ENCODE data around the gene GNG7.

Gene GNG7

DNA sequence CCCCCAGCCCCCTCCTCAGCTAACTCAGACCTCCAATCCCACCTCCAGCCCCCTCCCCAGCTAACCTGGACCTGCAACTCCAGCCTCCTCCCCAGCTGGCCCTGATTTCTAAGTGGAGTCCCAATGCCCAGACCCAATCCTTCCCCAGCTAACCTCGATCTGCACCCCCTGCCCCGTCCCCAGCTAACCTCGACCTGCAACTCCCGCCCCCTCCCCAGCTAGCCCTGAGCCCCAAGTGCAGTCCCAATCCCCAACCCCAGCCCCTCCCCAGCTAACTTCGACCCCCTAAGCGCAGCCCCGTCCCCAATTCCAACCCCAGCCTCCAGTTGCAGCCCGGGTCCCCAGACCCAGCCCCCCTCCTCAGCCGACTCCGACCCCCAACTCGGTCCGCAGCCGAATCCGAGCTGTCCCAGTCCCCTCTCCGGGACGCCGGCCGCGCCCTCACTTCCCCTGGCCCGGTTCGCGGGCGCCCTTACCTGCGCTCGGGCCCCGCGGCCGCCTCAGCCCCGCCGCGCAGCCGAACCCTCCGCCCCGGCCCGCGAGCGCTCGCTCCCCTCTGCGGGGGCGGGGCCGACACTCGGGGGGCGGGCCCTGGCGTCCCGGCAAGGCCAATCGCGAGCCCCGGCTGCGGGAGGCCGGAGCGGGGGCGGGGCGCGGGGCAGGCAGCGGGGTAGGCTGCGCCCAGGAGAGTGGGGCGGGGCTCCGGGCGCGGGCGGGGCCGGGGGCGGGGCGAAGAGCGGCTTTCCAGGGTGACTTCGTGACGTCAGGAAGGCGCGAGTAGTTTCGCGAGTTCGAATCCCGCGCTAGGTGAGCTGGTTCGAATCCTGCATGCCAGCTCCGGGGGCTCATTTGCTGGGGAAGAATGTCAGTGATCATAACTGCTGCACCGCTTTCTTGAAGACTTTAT lies at the start of gene GNG7:
Gene GNG7, minus strand, starts transcription at position 525 of the 907 bp plus-strand sequence. CDS start 182,006 bp downstream, outside the sequence.
- DNase-seq, result peak; percentile 77

DNA sequence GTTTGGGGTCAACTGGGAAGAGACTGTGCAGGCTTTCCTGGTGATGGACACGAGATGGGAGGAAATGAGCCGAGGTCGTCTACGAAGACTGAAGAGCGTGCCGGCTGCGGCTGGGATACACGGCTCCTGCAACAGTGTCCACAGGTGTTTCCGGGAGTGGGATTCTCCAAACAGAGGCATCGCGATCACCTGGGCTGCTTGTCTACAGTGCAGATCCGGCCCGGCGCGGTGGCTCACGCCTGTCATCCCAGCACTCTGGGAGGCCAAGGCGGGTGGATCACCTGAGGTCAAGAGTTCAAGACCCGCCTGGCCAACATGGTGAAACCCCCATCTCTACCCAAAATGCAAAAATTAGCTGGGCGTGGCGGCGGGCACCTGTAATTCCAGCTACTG lies 48.9 kb upstream of the GNG7 start:
- DNase-seq, result no peak

DNA sequence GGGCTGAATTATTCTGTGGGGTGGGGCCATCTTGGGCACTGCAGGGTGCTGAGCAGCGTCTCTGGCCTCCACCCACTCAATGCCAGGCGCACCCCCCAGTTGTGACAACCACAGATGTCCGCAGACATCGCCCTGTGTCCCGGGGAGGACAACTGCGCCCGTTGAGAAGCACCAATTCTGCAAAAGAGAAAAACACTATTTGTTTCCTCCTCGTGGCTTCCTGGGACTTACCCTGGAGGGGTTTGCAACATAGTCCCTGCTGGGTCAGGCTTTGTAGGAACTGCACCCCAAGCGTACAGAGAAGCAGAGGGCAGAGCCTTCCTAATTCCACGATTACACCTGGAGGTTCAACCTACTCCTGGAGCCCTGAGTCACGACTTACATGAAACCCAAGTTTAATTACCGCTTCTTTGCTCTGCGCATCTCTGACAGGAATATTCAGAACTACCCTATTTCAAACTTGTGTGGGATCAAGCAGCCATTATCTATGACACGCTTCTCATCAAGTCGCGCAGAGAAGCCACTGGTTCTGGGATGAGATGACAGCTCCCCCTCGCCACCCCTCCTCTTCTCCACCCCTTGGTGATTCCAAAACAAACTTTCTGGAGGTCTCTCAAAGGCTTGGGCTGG lies 48.4 kb upstream of the GNG7 start:
- no peak for DNase-seq

DNA sequence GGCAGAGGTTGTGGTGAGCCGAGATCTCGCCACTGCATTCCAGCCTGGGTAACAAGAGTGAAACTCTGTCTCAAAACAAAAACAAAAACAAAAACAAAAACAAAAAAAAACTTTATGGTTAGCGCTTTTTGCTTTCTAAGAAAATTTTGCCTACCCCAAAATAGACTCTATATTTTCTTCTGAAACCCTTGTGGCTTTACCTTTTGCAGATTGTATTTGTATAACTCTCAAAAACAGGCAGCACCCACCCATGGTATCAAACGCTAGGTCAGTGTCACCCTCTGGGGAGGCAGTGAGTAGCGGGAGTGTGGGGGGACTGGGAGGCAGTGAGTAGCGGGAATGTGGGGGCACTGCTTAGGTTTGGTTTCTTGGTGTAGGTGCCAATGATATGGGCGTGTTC lies 44.9 kb upstream of the GNG7 start:
- no peak for DNase-seq

DNA sequence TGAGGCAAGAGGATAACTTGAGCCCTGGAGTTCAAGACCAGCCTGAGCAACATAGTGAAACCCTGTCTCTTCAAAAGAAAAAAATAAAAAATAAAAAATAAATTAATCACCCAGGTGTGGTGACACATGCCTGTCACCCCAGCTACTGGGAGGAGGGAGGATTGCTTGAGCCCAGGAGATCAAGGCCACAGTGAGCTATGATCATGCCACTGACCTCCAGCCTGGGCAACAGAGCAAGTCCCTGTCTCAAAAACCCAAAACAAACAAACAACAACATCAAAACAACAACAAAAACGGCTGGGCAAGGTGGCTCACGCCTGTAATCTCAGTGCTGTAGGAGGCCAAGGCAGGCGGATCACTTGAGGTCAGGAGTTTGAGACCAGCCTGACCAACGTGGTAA lies 41.6 kb upstream of the GNG7 start:
- DNase-seq, result no peak

DNA sequence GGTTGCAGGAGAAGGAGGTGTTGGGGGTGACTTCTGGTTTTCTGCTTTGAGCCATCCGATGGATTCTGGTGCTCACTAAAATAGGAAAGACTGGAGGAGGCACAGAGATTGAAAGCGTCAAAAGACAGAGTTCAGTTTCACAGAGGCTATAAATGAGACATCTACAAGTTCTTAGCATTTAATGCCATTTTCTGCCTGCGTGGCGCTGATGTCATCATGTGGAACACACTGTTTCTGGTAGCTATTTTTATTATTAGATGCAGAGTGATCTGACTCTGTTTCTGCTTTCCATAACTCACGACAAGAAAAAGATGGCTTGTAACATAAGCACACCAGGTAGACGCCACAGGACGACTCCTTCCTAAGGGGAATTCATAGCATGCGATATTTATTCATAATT lies 40.6 kb upstream of the GNG7 start:
- no peak for DNase-seq

DNA sequence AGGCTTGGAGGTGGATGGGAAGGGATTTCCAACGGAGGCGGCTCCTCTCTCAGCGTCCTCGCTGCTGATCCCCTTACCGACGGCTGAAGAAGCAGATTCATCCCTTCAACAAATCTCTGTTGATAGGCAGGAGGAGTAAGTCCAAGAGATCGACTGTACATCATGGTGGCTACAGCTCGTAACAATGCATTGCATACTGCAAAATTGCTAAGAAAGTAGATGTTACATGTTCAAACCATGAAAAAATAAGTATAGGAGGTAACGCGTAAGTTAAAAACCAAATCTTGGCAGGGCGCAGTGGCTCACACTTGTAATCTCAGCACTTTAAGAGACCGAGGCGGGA lies 37.8 kb upstream of the GNG7 start:
- DNase-seq, result no peak

DNA sequence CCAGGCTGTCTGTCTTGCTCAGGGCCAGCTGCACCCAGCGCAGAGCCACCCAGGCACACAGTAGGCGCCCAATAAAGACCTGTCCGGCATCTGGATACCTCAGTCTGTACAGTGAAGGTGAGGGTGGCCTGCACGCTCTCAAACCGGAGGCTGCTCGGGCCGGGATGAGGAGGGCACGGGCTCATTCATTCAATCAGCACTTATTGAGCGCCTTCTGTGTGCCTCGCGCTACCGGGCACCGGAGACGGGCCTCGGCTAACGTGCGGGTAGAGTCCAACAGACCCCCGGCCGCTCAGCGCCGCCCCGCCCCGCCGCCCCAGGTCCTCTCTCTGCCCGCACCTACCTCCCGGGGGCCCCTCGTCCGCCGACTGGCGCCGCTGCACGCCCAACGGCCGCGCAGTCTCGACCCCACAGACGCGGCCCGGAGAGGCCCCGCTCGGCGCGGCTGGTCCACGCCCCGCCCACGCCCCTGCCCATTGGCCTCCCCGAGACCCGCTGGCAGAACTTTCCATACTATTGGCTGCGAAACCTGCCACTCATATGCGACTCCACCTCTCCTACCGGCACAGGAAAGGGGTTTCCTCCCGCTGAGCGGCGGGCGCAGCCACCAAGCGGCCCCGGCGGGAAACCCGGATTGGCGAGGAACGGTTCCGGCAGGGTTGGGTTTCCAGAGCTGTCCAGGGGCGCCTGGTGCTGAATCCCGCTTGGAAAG lies 37.3 kb upstream of the GNG7 start, which contains the start of gene SLC39A3:
Gene SLC39A3, minus strand, starts transcription at position 416 of the 712 bp plus-strand sequence. CDS start 2,760 bp downstream, outside the sequence.
- peak; percentile 92 for DNase-seq

DNA sequence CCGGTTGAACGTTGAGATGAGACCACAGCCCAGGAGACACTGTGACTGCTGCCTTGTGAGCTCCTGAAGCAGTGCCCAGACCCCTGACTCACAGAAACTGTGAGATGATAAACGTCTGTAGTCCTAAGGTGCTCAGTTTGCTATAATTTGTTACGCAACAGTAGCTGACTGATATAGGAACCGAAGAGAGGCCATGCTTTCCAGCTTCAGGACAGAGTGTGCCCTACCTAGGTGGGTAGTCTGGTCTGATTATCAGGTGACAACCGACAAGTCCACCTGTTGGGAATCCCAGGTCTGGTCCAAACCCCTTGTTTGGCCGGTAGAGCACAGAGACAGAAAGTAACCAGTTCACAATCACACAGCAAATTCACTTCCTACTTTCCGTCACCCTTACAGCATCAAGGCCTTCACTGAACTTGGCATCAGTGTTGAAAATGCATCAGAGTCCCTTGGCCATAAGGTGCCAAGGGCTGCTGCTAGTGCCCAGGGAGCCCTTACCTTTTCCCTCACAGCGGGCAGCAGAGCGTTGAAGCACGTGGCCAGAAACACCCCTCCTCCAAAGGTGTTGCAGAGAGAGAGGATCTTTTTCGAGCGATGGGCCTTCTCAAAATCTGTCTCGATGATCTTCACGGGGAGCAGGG lies 34.2 kb upstream of the GNG7 start:
- DNase-seq, result no peak

DNA sequence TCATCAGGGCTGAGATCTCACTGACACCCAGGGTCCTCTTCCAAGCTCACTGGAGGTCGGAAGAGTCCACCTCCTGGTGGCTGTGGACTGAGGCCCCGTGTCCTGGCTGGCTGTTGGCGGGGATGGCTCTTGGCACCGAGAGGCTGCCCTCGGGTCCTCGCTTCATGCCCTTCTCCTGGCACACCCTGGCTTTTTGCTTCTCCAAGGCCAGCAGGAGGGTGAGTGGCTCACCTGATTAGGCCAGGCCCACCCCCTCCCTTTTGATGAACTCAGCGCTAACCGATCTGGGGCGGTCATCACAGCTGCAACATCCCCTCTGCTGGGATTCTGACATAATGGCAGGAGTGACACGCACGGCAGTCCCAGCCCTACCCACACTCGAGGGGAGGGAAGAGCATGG lies 32.9 kb upstream of the GNG7 start:
- no peak for DNase-seq

DNA sequence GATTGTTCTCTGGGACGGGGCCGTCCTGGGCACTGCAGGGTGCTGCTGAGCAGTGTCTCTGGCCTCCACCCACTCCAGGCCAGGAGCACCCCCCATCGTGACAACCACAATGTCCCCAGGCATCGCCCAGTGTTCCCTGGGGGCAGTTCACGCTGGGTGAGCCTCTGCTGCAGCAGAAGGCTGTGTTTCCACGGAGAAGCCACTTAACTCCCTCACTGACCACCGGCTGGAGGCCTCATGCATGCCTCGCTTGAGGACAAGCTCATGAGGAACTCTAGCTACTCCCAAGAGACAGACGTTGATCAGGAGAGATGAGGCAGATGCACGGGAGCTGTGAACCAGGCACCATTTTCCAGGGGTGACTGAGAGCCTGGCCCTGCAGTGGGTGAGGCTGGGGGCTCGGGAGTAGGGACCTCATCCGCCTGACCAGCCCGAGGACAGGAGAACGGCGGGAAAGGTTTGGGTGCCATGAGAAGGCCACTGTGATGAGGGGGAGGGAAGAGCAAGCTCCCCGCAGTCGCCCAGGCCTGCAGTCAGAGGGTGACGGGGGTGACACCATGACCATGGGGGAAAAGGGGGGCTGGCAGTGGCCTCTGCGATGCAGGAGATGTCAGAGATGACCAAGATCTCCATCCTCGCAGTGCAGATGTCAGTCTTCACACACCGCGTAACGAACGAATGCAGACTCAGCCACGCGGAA lies 32.2 kb upstream of the GNG7 start:
- no peak for DNase-seq

DNA sequence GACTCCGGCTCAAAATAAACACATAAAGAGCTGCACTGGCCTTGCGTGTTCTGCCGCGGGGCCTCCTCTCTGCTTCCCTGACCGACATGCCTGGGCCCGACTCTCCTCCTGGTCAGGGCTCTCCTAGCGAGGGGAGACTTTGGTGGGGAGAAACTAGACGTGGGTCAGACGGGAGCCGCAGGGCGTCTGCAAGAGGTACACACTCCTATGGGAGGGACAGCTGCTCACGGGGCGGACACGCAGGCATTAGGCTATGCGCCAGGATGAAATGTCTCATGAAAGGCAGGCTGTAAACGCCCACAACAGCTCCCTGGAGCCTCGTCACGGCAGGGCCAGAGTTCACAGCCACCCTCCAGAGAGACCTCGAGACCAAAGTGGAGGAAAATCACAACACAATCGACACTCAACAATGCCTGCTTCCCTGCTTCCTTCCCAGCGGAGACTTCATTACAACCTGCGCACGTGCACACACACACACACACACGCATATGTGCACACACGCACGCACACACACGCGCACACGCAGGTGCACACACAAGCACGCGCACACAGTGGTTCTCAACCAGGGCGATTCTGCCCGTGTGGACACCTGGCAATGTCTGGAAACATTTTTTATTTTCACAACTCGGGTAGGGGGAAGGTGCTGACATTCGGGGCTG lies 31.6 kb upstream of the GNG7 start:
- no peak for DNase-seq

DNA sequence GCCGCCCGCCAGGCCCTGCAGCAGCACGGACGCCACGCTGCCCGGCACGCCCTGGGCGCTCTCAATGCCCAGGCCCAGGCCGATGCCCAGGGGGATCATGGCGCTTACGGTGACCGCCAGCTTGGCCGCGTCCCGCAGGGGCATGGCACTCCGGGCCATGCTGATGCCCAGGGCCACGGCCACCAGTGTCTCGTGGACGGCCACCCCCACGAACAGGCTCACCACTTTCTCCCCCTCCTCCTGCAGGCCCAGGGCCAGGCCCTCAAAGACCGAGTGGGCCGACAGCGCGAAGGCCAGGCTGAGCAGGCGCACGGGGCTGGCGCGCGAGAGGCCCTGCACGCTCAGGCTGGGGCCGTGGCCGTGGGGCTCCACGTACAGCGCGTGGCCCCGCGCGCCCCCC lies 30.4 kb upstream of the GNG7 start:
- no peak for DNase-seq

DNA sequence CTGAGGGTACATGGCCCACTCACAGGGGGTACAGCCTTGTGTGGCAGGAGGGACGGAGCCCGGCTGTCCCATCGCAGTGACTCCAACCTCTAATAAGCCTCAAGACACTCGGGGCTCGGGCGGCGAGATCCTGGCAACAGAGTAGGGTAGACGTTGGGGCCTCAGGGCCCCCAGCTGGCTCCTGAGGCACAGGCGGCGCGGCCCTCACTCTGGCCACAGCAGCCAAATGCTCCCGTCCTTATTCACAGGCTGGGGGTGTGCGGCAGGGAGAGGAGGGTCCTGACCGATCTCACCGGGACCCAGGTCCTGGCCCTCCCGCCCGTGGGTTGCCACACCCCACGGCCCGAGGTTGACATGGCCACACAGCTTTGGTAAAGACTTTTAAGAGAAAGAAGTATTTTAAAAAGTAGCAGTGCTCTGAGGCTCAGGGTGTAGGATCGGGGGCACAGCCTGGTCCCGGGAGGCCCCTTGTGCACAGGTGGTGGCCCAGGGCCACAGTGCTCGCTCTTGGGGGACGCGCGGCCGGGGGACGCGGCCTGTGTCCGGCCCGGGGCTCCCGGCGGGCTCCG lies 29.7 kb upstream of the GNG7 start:
- no peak for DNase-seq

DNA sequence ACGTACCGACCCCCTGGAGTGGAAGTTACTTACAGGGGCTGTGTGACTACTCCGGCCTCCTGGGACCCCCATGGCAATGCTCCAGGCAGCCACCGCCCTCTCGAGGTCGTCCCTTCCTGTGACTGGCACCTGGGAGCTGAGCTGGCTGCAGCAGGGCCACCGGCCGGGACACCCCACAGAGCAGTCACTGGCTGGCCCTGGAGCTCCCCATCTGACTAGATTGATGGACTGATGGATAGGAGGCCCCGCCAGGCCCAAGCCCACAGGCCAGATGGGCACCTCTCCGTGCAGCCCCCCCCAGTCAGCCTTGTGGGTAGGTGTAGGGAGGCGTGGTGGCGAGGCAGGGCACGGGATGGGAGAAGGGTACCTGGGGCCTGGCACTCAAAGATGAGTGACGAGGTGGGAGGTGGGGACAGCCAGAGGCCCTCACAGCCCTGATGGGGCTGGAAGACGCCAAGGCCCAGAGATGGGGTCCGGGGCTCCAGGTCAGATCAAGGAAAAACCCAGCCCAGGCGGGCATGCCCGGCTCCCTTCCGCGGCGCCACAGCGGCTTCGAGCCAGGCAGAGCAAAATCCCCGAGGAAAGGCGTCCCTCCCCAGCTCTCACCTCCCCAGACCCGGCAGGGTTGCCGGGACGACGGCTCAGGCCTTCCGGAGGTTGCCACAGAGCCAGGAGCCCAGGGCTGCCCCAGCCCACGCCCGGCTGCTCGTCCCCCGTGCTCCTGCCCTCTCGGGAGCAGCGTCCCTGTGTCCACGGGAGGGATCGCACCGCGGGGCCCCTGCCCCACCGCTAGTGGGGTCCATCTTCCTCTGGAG lies 28.9 kb upstream of the GNG7 start:
- DNase-seq, result no peak

DNA sequence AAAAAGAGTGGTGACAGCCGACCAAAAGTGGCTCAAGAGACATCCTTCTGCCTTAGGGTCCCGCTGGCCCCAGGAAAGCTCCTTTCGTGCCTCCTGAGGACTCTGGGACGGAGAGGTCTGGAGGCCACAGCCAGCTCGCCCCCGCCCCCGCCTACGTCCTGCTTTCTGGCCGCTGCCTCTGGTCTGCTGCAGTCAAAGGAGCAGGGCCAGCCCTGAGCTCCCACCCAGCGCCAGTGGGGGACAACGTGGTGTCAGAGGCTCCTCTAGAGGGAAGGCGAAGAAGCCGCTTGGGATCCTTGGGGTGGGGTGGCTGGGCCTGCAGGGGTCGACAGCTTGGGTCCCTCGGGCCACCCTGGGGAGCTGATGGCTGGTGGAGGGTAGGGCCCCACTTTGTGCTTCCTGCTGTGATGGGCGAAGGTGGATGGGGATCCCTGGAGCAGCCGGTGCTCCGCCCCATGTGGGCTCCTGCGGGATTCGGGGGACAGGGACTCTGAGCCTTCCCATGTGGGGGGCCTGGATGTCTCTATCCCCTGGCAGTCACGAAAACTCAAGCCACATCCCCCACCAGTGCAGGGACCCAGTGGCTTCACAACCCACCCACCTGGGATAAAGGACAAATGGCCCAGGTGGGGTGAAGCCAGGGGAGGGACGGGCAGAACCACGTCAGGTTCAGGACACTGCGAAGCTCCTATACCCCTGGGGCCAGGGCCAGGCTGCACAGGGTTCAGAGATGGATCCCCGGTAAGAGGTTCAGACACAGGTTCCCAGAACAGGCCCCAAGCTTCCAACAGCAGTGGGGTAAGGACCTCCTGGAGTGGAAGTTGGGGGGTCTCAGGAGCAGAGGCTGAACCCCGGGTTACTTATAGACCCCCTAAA lies 27.7 kb upstream of the GNG7 start:
- no peak for DNase-seq

DNA sequence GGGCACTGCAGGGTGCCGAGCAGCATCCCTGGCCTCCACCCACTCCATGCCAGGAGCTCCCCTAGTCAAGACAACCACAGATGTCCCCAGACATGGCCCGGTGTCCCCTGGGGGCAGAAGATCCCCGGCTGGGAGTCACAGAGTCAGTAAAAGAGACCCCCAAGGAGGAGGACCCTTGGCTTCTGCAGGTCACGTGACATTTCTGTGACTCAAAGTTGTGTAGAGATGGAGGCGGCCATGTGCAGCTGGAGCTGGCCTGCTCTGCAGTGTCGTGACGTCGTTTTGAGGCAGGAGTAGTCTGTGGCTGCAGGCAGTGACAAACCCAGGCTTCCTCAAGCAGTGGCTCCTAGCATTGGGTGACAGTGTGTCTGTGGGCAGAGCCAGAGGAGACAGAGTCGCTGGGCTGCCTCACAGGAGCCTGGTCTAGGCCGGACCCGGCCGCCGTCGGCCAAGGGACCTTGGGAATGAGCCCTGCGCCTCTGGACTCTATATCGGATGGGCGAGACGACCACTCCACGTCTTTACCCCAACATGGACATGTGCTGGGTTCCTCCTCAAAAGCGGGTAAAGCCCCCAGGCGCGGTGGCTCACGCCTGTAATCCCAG lies 26.4 kb upstream of the GNG7 start:
- DNase-seq, result no peak

DNA sequence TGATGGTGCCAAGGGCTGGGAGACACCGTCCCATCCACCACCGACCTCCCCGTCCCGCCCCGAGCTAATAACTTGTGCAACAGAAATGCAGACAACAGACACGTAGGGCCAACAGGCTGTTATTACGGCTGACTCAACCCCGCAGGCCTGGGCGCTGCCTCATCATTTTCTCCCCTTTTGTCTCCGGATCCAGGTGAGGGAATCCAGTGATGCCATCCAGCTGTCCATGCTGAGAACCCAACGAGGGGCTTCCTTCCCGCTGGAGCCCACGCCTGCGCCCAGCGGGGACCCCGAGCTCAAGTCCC lies 25.1 kb upstream of the GNG7 start:
- no peak for DNase-seq

DNA sequence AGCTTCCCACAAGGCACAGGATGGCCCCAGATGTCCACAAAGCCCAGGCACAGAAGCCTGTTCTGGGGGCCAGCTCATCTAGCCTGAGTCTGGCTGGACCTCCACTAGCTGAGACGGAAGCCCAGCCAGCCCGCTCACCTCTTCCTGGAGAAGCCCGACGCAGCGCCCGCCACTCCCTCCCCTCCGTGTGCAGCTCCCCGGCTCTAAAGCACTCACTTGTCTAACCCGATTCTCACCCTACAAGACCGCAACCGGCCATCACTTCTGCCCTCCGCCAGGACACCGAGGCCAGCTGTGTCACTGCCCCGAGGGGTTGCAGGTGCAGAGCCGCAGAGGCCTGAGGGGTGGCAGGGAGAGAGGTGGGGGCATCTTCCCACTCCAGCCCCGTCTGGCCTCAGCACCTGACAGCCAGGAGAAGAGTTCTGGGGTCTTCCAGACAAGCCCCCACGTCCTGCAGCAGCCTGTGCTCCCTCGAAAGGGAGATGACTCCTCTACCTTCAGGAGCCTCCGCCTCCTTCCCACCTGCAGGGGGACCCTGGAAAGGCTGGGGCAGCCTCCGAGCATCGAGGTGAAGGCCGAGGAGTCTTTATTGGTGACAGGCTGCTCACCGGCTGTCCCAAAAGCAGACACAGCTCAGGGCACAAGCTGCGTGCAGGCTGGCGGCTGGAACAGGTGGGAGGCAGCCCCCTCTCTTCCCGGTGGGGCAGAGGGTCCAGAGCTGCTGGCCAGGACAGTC lies 24.6 kb upstream of the GNG7 start:
- no peak for DNase-seq
